GM21528 (cell line): ENCODE data around the gene GPRC5D.

Experiments used
- ATAC-seq: cut with Tn5 transposase; IDR thresholded peaks from one replicate; pipeline ENCODE4 v1.9.1; 2021; ENCODE audit warnings: mild to moderate bottlenecking, moderate library complexity; ENCODE audit not compliant: unreplicated experiment, low FRiP score

GPRC5D gene

DNA sequence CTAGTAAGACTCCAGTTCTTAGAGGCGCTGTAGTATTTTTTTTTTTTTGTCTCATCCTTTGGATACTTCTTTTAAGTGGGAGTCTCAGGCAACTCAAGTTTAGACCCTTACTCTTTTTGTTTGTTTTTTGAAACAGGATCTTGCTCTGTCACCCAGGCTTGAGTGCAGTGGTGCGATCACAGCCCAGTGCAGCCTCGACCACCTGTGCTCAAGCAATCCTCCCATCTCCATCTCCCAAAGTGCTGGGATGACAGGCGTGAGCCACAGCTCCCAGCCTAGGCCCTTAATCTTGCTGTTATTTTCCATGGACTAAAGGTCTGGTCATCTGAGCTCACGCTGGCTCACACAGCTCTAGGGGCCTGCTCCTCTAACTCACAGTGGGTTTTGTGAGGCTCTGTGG lies 39.3 kb downstream of the GPRC5D start:
- no peak for ATAC-seq

DNA sequence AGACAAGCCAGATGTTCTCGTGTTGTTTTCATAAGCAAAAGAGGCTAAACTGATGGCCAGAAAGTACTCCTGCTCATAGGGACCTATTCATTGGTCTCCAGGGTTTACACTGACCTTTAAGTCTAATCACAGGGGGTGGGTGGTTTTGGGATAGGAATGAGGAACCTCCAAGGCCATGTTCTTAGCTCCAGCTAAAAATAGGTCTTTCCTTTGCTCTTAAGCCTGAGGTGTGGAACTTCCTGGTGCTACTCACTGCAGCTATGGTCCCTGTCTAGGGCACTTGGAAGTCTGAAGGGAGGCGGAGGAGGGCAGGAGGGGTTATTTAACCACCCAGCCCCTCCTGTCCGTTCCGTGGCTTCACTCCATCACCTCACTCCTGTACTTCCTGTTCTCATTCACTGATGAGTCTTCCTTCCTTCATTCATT lies 42.0 kb downstream of the GPRC5D start:
- ATAC-seq = no peak

DNA sequence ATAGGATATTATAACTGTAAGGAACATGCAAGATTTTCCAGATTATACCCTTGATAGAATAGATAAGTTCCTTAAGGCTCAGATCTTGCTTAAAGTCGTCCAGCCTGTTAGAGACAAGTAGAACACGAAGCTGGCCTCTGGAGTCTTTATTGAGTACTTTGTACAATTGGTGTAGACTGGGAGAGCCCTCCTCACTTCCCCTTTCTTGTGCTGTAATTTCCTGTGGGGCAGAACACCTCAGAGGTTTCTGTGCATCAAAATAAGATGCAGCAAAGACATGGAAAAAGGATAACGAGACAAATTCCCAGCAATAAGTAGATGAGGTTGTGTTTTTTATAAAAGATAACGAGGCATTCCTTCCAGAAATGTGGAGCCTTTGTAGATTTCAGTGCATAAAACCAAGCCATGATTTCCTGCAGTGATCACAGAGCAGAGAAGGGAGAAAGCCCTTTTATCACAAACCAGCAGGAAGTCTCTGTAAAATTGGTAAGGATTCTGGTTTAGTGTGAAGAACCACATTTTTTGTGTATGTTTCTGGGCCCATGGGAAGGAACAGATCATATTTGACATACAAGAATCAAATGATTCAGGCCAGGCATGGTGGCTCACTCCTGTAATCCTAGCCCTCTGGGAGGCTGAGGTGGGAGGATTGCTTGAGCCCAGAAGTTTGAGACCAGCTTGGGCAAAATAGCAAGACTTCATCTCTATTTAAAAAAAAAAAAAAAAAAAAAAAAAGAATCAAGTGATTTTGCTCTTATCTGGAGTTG lies 42.6 kb downstream of the GPRC5D start:
- no peak for ATAC-seq

DNA sequence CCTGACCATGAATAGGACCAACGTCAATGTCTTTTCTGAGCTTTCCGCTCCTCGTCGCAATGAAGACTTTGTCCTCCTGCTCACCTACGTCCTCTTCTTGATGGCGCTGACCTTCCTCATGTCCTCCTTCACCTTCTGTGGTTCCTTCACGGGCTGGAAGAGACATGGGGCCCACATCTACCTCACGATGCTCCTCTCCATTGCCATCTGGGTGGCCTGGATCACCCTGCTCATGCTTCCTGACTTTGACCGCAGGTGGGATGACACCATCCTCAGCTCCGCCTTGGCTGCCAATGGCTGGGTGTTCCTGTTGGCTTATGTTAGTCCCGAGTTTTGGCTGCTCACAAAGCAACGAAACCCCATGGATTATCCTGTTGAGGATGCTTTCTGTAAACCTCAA lies 43.3 kb downstream of the GPRC5D start:
- ATAC-seq = no peak

DNA sequence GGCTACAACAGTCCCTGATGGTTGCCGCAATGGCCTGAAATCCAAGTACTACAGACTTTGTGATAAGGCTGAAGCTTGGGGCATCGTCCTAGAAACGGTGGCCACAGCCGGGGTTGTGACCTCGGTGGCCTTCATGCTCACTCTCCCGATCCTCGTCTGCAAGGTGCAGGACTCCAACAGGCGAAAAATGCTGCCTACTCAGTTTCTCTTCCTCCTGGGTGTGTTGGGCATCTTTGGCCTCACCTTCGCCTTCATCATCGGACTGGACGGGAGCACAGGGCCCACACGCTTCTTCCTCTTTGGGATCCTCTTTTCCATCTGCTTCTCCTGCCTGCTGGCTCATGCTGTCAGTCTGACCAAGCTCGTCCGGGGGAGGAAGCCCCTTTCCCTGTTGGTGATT lies 43.7 kb downstream of the GPRC5D start:
- ATAC-seq = no peak

DNA sequence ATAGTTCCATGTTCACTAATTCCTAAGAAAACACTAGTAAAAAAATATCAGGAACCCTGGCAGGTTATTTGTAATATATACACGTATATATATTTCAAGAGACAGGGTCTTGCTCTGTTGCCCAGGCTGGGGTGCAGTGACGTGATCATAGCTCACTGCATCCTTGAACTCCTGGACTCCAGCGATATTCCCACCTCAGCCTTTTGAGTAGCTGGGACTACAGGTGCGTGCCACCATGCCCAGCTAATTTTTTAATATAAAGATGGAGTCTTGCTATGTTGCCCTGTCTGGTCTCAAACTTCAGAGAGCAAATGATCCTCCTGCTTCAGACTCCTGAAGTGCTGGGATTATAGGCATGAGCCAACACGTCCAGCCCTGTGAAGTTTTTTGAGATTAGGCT lies 44.4 kb downstream of the GPRC5D start:
- ATAC-seq = no peak

DNA sequence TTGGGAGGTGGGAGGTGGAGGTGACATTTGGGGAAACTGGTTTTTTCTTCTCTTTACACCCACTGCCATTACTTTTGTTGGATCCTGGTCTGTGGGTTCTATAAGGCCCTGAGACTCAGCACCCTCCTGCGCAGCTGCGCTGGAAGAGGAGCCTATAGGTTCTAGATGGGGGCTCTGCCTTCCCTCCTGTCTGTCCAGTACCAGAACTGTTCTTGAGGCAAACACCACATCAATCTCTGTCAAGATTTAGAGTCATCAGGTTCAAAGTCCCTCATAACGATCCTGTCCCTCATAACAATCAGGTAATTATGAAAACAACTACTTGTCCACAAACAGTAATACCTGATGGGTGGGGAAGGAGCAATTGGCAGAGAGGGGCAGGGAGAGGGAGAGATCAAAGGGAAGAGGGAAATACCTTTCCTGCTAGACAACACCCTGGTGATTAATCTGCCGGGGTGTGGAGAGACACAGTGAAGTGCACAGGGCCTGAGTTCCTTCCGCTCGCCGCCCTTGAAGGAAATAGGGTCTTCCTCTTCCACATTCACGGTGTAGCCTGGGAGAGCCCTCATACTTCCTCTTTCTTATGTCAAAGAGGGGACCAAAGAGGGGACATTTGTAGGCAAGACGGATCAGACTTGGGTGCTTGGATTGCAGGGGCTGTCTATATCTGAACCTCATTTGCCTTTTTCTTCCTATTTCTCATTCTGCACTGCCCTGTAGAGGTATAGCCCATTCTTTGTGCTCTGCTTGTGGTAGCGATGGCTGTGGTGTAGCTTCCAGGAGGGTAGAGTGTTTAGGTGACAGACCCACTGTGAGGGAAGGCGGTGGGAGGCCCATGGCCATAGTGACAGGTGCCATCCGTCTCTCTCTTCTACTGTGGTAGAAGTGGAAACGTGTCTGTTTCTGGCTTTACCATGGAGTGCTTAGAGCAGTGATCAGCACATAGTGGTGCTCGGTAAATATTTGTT lies 48.0 kb downstream of the GPRC5D start:
- ATAC-seq = no peak

DNA sequence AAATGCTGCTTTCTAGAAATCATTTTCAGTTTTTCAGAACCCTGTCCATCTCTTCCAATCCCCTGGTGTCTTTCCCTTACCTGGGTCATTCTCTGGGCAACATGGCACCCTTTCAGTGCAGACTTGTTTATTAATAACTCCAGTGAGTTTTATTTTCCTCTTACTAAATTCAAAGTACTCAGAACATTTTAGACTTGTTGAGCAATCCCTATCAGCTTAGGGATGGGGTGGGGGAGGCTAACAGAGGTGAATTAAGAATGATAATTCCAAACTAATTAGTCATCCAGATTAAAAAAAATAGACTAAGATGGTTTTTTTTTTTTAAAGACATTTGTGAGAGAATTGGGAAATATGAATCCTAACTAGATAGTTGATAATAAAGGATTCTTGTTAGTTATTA lies 49.9 kb downstream of the GPRC5D start:
- ATAC-seq = no peak

DNA sequence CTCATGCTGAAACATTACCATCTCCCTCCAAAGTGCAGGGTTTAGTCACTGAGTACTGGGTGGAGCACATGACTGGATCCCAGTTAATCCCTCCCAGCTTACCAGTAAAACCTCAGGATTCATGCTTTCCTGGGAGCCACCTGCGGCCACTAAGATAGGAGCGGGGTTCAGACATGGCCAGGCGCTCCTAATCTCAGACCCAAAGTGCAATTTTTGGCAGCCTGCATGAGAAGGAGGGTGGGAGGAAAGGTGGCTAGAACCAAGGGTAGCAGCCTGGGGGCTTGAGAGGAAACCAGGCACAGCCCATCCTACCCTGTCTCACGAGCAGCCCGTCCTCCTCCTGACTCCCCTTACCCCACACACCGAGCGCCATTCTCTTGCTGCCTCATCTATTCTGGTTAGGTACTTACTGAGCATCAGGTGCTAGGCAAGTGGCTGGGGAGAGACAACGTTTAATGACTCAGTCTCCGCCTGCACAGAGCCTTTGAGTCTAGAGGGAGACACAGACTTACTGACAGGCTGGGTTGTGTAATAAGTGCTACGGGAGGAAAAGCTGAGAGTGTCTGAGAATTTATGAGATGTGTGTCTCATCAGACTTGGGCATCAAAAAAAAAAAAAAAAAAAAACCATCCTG lies 50.7 kb downstream of the GPRC5D start:
- ATAC-seq = no peak

DNA sequence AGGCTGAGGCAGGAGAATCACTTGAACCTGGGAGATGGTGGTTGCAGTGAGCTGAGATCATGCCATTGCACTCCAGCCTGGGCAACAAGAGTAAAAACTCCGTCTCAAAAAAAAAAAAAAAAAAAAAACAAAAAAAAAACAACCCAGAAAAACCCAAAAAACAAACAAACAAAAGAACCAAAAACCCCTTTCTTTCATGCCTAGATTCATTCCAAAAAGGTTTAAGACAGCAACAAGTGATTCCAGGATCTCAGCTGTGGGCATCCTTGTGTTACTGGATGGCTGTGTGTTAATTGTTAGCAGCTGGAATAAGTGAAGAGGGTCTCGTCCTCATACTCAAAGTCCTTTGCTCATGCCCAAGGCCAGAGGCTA lies 51.2 kb downstream of the GPRC5D start:
- no peak for ATAC-seq

DNA sequence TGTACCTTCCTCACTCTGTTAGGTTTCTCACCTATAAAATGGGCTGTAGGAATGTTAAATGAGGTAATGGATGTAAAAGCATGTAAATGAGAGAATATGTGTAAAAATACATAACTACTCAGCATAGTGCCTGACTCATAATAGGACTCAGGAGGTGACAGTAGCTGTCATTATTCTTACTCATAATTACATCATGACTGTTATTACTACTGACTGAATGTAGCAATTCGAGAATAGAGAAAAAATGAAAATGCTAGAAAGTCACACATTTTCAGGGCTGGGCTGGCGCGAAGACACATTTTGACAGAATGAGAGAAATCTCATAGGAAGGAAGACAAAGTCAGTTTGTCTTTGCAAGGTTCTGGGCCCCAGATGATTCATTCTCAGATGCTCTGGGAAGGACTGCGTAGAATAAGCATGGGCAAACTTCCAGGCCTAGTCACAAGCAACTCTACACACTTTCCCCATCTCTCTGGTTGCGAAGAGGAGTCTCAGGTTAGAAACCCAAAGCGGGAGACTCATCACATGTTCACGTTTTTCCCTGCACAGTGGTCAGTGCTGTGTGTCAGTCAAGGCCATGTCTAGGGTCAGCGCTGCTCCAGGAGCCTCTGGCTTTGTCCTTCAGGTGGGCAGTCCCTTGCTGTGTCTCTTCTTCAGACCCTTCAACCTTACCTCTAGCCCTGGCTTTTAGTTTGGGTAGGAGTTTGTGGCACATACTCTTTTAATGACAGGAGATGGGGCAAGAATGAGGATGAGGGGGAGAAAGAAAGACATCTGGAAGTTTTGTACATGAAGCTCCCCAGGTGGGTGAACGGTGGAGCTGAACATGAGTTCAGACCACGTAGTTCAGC lies 52.2 kb downstream of the GPRC5D start:
- ATAC-seq = no peak

DNA sequence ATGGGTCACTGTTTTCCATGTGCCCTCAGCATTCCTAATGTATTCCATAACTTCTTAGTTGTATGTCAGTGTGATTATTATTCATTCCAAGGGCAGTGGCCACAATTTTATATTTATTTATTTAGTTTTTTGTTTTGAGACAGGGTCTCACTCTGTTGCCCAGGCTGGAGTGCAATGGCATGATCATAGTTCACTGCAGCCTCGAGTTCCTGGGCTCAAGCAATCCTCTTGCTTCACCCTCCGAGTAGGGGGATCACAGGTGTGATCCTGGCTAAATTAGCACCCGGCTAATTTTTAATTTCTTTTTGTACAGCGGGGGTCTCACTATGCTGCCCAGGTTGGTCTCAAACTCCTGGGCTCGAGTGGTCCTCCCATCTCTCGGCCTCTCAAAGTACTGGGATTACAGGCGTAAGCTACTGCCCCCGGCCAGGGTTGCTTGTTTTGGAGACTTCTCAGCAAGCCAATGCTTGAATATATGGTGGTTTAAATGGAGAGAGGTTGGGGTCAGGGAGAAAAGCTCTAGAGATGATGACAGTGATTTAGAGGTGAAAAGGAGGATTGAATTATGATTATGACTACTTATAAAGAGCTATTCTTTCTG lies 53.0 kb downstream of the GPRC5D start:
- no peak for ATAC-seq

DNA sequence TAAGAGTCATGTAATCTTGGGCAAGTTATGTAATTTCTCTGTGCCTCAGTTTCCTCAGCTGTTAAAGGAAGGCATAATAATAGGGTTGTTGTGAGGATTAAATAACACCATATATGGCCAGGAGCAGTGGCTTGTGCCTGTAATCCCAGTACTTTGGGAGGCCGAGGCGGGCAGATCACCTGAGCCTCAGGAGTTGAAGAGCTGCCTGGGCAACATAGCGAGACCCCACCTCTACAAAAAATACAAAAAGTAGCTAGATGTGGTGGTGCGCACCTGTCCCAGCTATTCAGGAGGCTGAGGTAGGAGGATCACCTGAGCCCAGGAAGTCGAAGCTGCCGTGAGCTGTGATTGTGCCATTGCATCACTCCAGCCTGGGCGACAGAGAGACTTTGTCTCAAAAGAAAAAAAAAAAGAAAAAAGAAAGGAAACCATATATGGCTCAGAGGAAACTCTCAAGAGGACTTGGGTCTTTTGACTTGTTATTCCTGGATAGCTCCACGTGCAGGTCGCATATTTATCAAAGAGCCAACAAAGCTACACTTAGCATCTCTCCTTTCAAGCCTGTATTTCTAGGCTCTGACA lies 53.7 kb downstream of the GPRC5D start:
- no peak for ATAC-seq

DNA sequence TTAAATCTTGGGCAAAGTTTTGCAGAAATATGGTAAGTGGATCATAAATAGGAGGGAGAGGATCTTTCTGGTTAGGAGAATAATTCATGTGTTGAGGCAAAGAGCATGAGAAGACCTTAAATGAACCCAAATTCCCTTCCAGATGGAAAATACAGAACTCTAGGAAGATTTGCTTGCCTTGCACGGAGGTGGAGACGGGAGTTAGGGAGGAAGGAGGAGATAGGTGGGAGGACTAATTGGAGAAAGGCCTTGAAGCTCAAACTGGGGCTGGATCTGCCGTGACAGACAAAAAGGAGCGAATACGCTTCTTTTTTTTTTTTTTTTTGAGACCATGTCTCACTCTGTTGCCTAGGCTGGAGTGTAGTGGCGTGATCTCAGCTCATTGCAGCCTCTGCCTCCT lies 54.7 kb downstream of the GPRC5D start:
- ATAC-seq = no peak

DNA sequence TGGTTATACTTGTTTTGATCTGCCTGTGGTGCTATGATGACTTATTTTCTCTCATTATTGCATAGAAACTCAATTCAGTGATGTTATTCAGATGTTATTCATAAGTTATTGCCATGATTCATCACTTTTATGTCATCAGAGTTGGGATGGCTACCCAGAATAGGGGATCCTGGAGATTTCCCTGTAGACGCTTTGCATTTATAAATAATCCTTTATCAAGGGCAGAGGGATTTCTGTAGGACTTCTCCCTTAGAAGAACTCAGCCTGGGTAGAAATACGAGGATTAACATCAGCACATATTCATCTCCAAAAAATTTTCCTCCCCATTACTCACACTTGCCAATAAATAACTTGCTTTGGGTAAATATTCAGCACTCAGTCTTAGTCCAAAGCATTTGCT lies 55.7 kb downstream of the GPRC5D start:
- no peak for ATAC-seq

DNA sequence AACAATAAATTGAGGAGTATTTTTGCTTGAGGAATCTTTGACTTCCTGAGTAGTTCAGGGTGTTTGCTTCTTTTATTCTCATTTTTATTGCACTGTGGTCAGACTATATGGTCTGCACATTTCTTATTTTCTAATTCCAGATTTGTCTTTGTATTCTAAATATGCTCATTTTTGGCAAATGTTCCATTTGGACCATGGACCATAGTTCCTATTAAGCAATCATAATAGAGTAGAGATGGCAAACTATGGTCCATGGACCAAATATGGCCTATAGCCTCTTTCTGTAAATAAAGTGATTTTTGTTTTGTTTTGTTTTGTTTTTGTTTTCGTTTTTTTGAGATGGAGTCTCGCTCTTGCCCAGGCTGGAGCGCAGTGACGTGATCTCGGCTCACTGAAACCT lies 58.5 kb downstream of the GPRC5D start:
- ATAC-seq = no peak

DNA sequence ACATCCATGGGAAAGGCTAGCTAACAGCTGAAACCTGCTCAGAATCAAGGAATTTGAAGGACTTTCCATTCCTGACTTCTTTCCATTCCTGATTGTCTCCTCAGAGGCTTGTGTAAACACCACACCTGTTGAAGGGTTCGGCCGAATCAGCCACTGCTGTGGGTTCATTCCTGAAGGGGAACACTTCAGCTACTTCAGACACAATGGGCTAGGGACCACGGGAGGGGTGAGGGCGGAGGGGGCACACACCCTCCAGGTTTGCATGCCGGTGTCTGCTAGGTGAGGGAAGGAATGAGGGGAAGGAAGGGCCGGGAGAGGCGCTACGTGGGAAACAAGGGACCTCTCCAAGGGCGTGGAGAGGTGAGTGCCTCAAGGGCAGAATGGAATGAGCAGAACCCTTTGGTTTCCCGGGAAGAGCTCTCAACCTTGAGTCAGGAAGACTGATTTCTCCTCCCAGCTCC lies 59.3 kb downstream of the GPRC5D start:
- ATAC-seq = no peak

DNA sequence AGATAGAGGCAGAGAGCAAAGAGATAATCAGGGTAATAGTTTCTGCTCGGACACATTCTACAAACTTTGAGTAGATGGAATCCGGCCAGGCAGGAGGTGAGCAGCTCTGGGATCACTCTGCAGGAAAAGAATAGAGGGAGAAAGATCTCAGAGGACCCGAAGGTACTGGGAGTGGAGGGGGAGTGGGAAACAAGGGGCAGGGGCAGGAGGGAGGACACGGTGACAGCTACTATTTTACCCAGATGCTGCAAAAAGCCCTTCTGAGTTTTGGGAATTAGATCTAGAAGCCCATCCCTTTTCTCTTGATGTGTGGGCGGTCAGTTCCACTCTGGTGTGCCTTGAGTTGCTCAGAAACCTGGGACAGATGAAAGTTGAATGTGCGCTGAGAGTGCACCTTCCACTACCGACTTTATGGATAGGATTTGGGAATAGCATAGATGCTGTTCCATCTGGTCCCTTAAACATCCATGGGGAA lies 60.1 kb downstream of the GPRC5D start:
- no peak for ATAC-seq

DNA sequence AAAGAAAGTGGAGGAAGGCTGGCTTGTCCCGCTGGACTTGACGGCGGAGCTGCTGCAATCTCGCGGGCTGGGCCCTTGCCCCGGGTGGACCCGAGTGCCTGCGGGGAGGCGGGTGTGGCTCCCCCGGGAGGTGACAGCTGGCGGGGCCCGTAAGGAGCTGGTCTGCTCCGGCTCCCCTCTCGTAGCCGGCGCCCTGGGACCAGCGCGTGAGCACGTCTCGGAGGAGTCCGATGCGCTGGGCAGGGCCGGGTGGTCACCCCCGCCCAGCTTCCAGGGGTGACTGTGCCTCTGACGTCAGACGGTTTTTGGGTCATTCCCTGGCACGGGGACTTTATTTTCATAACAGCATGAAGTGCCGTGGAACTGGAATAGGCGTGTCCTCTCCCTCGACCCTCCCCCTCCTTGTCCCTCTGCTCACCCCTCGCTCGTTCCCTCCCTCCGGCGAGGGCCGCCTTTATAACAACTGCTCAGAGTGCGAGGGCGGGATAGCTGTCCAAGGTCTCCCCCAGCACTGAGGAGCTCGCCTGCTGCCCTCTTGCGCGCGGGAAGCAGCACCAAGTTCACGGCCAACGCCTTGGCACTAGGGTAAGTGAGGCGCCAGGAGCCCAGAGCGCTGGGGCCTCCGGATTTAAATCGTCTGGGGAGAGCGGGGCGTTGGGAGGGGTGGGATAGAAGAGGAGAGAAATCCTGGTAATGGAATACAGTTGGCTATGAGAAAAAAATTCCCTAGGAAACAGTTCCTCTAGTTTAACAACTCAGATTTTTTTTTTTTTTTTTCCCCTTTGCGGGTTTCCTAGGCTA lies 60.7 kb downstream of the GPRC5D start, which contains the start of gene GPRC5A:
GPRC5A (plus strand) TSS at position 483 of the 801 bp plus-strand sequence. CDS start 16,688 bp downstream, outside the sequence.
- ATAC-seq = no peak
